ENCODE results near the gene POLK. TPM values are rescaled to one million over a fixed set of nuclear protein-coding genes. Genes with fewer than 3 reads are reported as not detected.
"Not testable (repeated sequence)": the region's sequence is repeated elsewhere in the genome, so short reads cannot be mapped to it uniquely, and the experiment has no call there.

POLK gene
- total and polyA plus RNA-seq, 2 donors from 2014 or later: 6.6 to 38.5 TPM

GRCh38 chr5:75603821-75604220 is 92.1 kb downstream of the POLK start:
- H3K27me3 ChIP-seq (ENCODE audit: control insufficient read depth, insufficient read depth, low read length): no peaks in the 10 kb centered on the region
- no peaks in the 10 kb centered on the region for H3K9me3 ChIP-seq (ENCODE audit: control insufficient read depth in 2 of 3, insufficient read depth in 1 of 3, low read length in 3 of 3)
- DNase-seq: no peak
- intact Hi-C loops (cut with DNase I): no loop called here
- no peak overlapping the region for H3K27ac ChIP-seq (ENCODE audit: low read depth in 2 of 2, low read length in 2 of 2)
- H3K4me1 ChIP-seq (ENCODE audit: control insufficient read depth in 2 of 3, insufficient read depth in 2 of 3, low read depth in 1 of 3, low read length in 3 of 3): peaks cover 0 to 3% (median 0%) of the 10 kb centered on the region in 3 donors
- TF ChIP-seq CTCF (IDR thresholded peaks at IDR 0.05; ENCODE audit: borderline replicate concordance, extremely low read depth, insufficient read depth): no peak
- no peak overlapping the region for H3K9ac ChIP-seq (ENCODE audit: low read length in 3 of 3)
- peaks cover 0 to 3% (median 0%) of the 10 kb centered on the region in 3 donors for H3K36me3 ChIP-seq (ENCODE audit: control insufficient read depth in 2 of 3, insufficient read depth in 3 of 3, low read length in 3 of 3)
- H3K4me3 ChIP-seq (ENCODE audit: low read length in 3 of 3): no peak overlapping the region
- FAIRE-seq: no peak

GRCh38 chr5:75607341-75607740 is 95.7 kb downstream of the POLK start:
- DNase-seq; H3K27me3 ChIP-seq (ENCODE audit: control insufficient read depth, insufficient read depth, low read length); H3K36me3 ChIP-seq (ENCODE audit: control insufficient read depth in 2 of 3, insufficient read depth in 3 of 3, low read length in 3 of 3); FAIRE-seq; H3K4me1 ChIP-seq (ENCODE audit: control insufficient read depth in 2 of 3, insufficient read depth in 2 of 3, low read depth in 1 of 3, low read length in 3 of 3); H3K4me3 ChIP-seq (ENCODE audit: low read length in 3 of 3); H3K27ac ChIP-seq (ENCODE audit: low read depth in 2 of 2, low read length in 2 of 2); H3K9me3 ChIP-seq (ENCODE audit: control insufficient read depth in 2 of 3, insufficient read depth in 1 of 3, low read length in 3 of 3); H3K9ac ChIP-seq (ENCODE audit: low read length in 3 of 3); intact Hi-C loops (cut with DNase I): not testable (repeated sequence)

- Histone ChIP-seq H3K4me3 (ENCODE audit: low read length in 3 of 3) (no peak overlapping the region), H3K9me3 (ENCODE audit: control insufficient read depth in 2 of 3, insufficient read depth in 1 of 3, low read length in 3 of 3) (no peaks in the 10 kb centered on the region), H3K27me3 (ENCODE audit: control insufficient read depth, insufficient read depth, low read length) (no peaks in the 10 kb centered on the region), H3K9ac (ENCODE audit: low read length in 3 of 3) (no peak overlapping the region), H3K4me1 (ENCODE audit: control insufficient read depth in 2 of 3, insufficient read depth in 2 of 3, low read depth in 1 of 3, low read length in 3 of 3) (no peaks in the 10 kb centered on the region), H3K36me3 (ENCODE audit: control insufficient read depth in 2 of 3, insufficient read depth in 3 of 3, low read length in 3 of 3) (no peaks in the 10 kb centered on the region), H3K27ac (ENCODE audit: low read depth in 2 of 2, low read length in 2 of 2) (no peak overlapping the region)
- DNase-seq: no peak
- FAIRE-seq: no peak
- intact Hi-C loops (cut with DNase I): no loop called here
- TF ChIP-seq CTCF (IDR thresholded peaks at IDR 0.05; ENCODE audit: borderline replicate concordance, extremely low read depth, insufficient read depth): no peak
Observed at GRCh38 chr5:75608870-75609269, 97.2 kb downstream of the POLK start.

- intact Hi-C loops (cut with DNase I): no loop called here
- FAIRE-seq (no peak), DNase-seq (no peak)
- Histone ChIP-seq H3K4me1 (ENCODE audit: control insufficient read depth in 2 of 3, insufficient read depth in 2 of 3, low read depth in 1 of 3, low read length in 3 of 3) (no peaks in the 10 kb centered on the region), H3K27ac (ENCODE audit: low read depth in 2 of 2, low read length in 2 of 2) (no peak overlapping the region), H3K27me3 (ENCODE audit: control insufficient read depth, insufficient read depth, low read length) (no peaks in the 10 kb centered on the region), H3K9me3 (ENCODE audit: control insufficient read depth in 2 of 3, insufficient read depth in 1 of 3, low read length in 3 of 3) (no peaks in the 10 kb centered on the region), H3K36me3 (ENCODE audit: control insufficient read depth in 2 of 3, insufficient read depth in 3 of 3, low read length in 3 of 3) (no peaks in the 10 kb centered on the region), H3K9ac (ENCODE audit: low read length in 3 of 3) (no peak overlapping the region), H3K4me3 (ENCODE audit: low read length in 3 of 3) (no peak overlapping the region)
- no peak for TF ChIP-seq CTCF (IDR thresholded peaks at IDR 0.05; ENCODE audit: borderline replicate concordance, extremely low read depth, insufficient read depth)
Observed at GRCh38 chr5:75610201-75610600, 98.5 kb downstream of the POLK start.

- H3K4me1 ChIP-seq (ENCODE audit: control insufficient read depth in 2 of 3, insufficient read depth in 2 of 3, low read depth in 1 of 3, low read length in 3 of 3); H3K36me3 ChIP-seq (ENCODE audit: control insufficient read depth in 2 of 3, insufficient read depth in 3 of 3, low read length in 3 of 3); H3K9me3 ChIP-seq (ENCODE audit: control insufficient read depth in 2 of 3, insufficient read depth in 1 of 3, low read length in 3 of 3); FAIRE-seq; H3K27me3 ChIP-seq (ENCODE audit: control insufficient read depth, insufficient read depth, low read length); intact Hi-C loops (cut with DNase I): not testable (repeated sequence)
- peak overlapping the region in 2 of 3 donors; percentile 12 to 71 for H3K9ac ChIP-seq (ENCODE audit: low read length in 3 of 3)
- peak overlapping the region; percentile 51 to 81 (median 75) for H3K4me3 ChIP-seq (ENCODE audit: low read length in 3 of 3)
- DNase-seq: peak in 3 of 5 donors; percentile 15 to 62 (median 54)
- peak overlapping the region; percentile 60 to 63 for H3K27ac ChIP-seq (ENCODE audit: low read depth in 2 of 2, low read length in 2 of 2)
Observed at GRCh38 chr5:75610859-75611310, 99.2 kb downstream of the POLK start.
